Stomach (tissue), 9 donors: ENCODE measurements around the gene C1orf216. TPM values are rescaled to one million over a fixed set of nuclear protein-coding genes. Genes with fewer than 3 reads are reported as not detected.
A peak's percentile ranks its signal among the peaks of the same experiment; 100 is the strongest.

ENCODE experiments used
- DNase-seq, 2 donors: peaks; one replicate each; pipeline versions ENCODE4 v3.0.0 to v3.0.0-alpha.2; 2013 to 2019
- H3K27ac ChIP-seq, 5 donors: fragments of 200-600 bp in 4 of 5; sonication (generic) in 4 of 5; one replicate each; pipeline ENCODE4 v1.5.1; 2013 to 2019; ENCODE audit warnings: mild to moderate bottlenecking in 1 of 5, moderate library complexity in 1 of 5
- H3K27me3 ChIP-seq, 3 donors: fragments of 200-600 bp; sonication (generic); one replicate each; pipeline ENCODE4 v1.5.1; 2017 to 2019; ENCODE audit warnings: mixed run types in 1 of 3
- H3K36me3 ChIP-seq, 4 donors: fragments of 200-600 bp; sonication (generic); 1 replicate in 3 of 4; 2 replicates in 1 of 4; pipeline ENCODE4 v1.5.1; 2016 to 2019
- H3K4me1 ChIP-seq, 4 donors: fragments of 200-600 bp; sonication (generic); one replicate each; pipeline ENCODE4 v1.5.1; 2016 to 2019
- H3K4me3 ChIP-seq, 4 donors: fragments of 200-600 bp; sonication (generic) in 3 of 4; one replicate each; pipeline ENCODE4 v1.5.1; 2016 to 2019; ENCODE audit warnings: mild to moderate bottlenecking in 1 of 4
- H3K9me3 ChIP-seq, 4 donors: fragments of 200-600 bp; sonication (generic); one replicate each; pipeline ENCODE4 v1.5.1; 2016 to 2019
- CTCF ChIP-seq, 7 experiments: fragments of 450-650 bp in 4 of 7; fragments of 200-600 bp in 3 of 7; sonication (generic) in 3 of 7; IDR thresholded peaks; one replicate each; pipeline ENCODE4 v1.5.1; 2016 to 2019; ENCODE audit warnings: antibody characterized with exemption in 7 of 7, control low read depth in 2 of 7, mild to moderate bottlenecking in 1 of 7
- EP300 ChIP-seq: sonication (generic); formaldehyde crosslinking; IDR thresholded peaks from one replicate; pipeline ENCODE4 v1.6.1; 2017; ENCODE audit warnings: antibody characterized with exemption
- POLR2A ChIP-seq, 4 donors: fragments of 450-650 bp; IDR thresholded peaks; one replicate each; pipeline ENCODE4 v1.6.1; 2016; ENCODE audit warnings: antibody characterized with exemption in 4 of 4, control low read depth in 2 of 4, mild to moderate bottlenecking in 1 of 4, moderate library complexity in 1 of 4
- POLR2AphosphoS5 ChIP-seq, 3 donors: sonication (generic); formaldehyde crosslinking; IDR thresholded peaks; one replicate each; pipeline ENCODE4 v1.6.1; 2016; ENCODE audit warnings: antibody characterized with exemption in 3 of 3
- WGBS, 5 donors: extraction: QIAGEN DNeasy Blood & Tissue Kit in 3 of 5; methylation state at CpG; one replicate each; pipeline versions ENCODE4 v1.1.5 to v1.1.7; 2013 to 2018; 5-methylcytosine and 5-hydroxymethylcytosine counted together
- intact Hi-C: fragments of 100-400 bp; cut with DNase I; formaldehyde crosslinking; loops from one replicate; pipeline ENCODE4 v1.15.1; 2023; ENCODE audit warnings: low total_unique reads
- polyA plus RNA-seq, 3 donors: library from polyadenylated mRNA; stranded (reverse); fragments of 200-250 nt; gene quantifications; one replicate each; pipeline ENCODE4 v1.2.3, GENCODE V29; 2013
- total RNA-seq, 5 donors: library from RNA; depleted of rRNA; stranded (reverse); fragments of >200 nt; gene quantifications; one replicate each; pipeline versions ENCODE4 v1.1.0 to v1.2.3, GENCODE V29; 2014 to 2016
- donor health status: healthy with polysubstance abuse.
- donor health status: Bipolar disorder and iron deficiency.
- donor health status: healthy.

Gene C1orf216
- total and polyA plus RNA-seq, 8 donors: 1.4 to 40.8 (median 5.4) TPM

GRCh38 chr1:35745124-35745730, 26.5 kb upstream of the C1orf216 start:
- TF ChIP-seq POLR2A (IDR thresholded peaks at IDR 0.05): no peak
- TF ChIP-seq CTCF (IDR thresholded peaks at IDR 0.05): no peak
- no peak for TF ChIP-seq POLR2AphosphoS5 (IDR thresholded peaks at IDR 0.05)
- TF ChIP-seq EP300: no peak
- no peaks in the 10 kb centered on the region for H3K4me1 ChIP-seq
- no peak overlapping the region for H3K4me3 ChIP-seq
- 92 to 100% (median 96%) methylated on average over 1 of the region's 1 CpG for WGBS, 5 donors
- no peak for DNase-seq
- H3K36me3 ChIP-seq: no peaks in the 10 kb centered on the region
- H3K27ac ChIP-seq: no peak overlapping the region
- H3K27me3 ChIP-seq: no peaks in the 10 kb centered on the region
- no peaks in the 10 kb centered on the region for H3K9me3 ChIP-seq
- intact Hi-C loops: no loop called here

GRCh38 chr1:35737120-35737519, 18.4 kb upstream of the C1orf216 start:
- 72 to 90% (median 81%) methylated on average over 1 of the region's 1 CpG for WGBS, 5 donors
- no peak for DNase-seq

GRCh38 chr1:35727434-35728040, 8.9 kb upstream of the C1orf216 start:
- Histone ChIP-seq H3K27ac (no peak overlapping the region), H3K4me1 (peaks cover 0 to 10% (median 5%) of the 10 kb centered on the region in 4 donors), H3K27me3 (peaks cover 0 to 3% (median 0%) of the 10 kb centered on the region in 3 donors), H3K36me3 (no peaks in the 10 kb centered on the region), H3K9me3 (no peaks in the 10 kb centered on the region), H3K4me3 (no peak overlapping the region)
- intact Hi-C loops: loop anchor here (5.0 to 10.0 kb wide), 2 partner anchors 155 to 283 kb away; partner anchors contain the start of gene TFAP2E
- no peak for DNase-seq
- 71 to 83% (median 78%) methylated on average over 4 of the region's 4 CpGs for WGBS, 5 donors
- TF ChIP-seq POLR2A (IDR thresholded peaks at IDR 0.05) (no peak), EP300 (no peak), CTCF (IDR thresholded peaks at IDR 0.05) (no peak), POLR2AphosphoS5 (IDR thresholded peaks at IDR 0.05) (no peak)

More at GRCh38 chr1:35737120-35737519, 18.4 kb upstream of the C1orf216 start:
- intact Hi-C loops: no loop called here
- no peaks in the 10 kb centered on the region for H3K9me3 ChIP-seq
- TF ChIP-seq POLR2A (IDR thresholded peaks at IDR 0.05) (no peak), CTCF (IDR thresholded peaks at IDR 0.05) (no peak), EP300 (no peak), POLR2AphosphoS5 (IDR thresholded peaks at IDR 0.05) (no peak)
- no peaks in the 10 kb centered on the region for H3K27me3 ChIP-seq
- no peaks in the 10 kb centered on the region for H3K4me1 ChIP-seq
- H3K4me3 ChIP-seq: no peak overlapping the region
- peaks cover 0 to 12% (median 0%) of the 10 kb centered on the region in 4 donors for H3K36me3 ChIP-seq
- H3K27ac ChIP-seq: no peak overlapping the region

GRCh38 chr1:35726450-35727433, 8.1 kb upstream of the C1orf216 start:
- no peaks in the 10 kb centered on the region for H3K36me3 ChIP-seq
- peak; percentile 49 to 88 for DNase-seq
- no peaks in the 10 kb centered on the region for H3K9me3 ChIP-seq
- H3K27ac ChIP-seq: no peak overlapping the region
- H3K4me1 ChIP-seq: peaks cover 0 to 10% (median 5%) of the 10 kb centered on the region in 4 donors
- whole genome bisulfite sequencing, 5 donors: 50 to 55% (median 51%) methylated on average over 9 to 11 of the region's 11 CpGs
- no peak overlapping the region for H3K4me3 ChIP-seq
- TF ChIP-seq POLR2AphosphoS5 (IDR thresholded peaks at IDR 0.05) (peak in 1 of 3 donors; percentile 26), POLR2A (IDR thresholded peaks at IDR 0.05) (no peak), CTCF (IDR thresholded peaks at IDR 0.05) (peak in 5 of 7 experiments; percentile 44 to 79 (median 76)), EP300 (no peak)
- peaks cover 0 to 3% (median 0%) of the 10 kb centered on the region in 3 donors for H3K27me3 ChIP-seq
- intact Hi-C loops: loop anchor here (5.0 to 10.0 kb wide), 2 partner anchors 154 to 282 kb away; partner anchors contain the start of gene TFAP2E
